ENCODE results near the gene MCOLN1. TPM values are rescaled to one million over a fixed set of nuclear protein-coding genes. Genes with fewer than 3 reads are reported as not detected.

The MCOLN1 gene
- total and polyA plus RNA-seq, 2 experiments from 2014 or later, result 7.2 to 16.1 TPM

DNA sequence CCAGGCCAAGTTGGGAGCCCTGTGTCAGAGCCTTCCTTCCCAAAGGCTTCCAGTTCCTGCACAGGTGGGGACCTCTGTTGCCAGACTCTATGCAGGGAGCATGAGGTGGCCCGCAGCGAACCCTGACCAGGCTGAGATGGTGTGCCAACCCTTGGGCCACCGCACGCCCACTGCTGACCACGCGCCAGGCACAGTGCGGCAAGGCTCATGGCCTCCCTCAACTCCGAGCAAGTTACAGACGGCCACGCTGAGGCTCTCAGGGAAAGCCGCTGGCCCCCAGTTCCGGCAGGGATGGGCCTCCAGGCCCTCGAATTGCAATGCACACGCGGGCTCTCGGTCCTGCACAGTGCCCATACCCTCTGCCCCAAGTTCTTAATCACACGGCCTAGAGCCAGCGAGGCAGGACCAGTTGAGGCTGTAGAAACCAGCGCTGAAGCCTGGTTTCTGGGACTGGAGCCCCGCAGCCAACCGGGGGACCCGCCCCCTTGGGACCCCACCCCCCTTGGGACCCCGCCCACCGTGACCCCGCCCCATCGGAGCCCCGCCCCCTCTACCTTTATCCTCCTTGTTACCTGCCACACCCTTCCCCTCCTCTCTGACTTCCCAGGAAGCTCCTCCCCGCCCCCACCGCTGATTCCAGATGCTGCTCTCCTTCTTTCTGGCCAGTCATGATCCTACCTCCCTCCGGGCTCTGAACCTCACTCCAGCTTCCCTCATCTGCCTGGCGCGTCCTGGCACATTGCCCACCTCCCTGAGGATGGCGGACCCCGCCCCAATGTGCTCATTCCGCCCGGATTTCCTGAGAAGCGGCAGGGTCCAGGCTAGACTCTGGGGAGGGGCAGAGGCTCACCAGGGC lies 39.6 kb upstream of the MCOLN1 start:
- peak overlapping the region; percentile 74 for H3K4me3 Mint-ChIP-seq
- no peaks in the 10 kb centered on the region for H3F3A ChIP-seq (replicated peaks; ENCODE audit: low read depth)
- H3K27me3 Mint-ChIP-seq (ENCODE audit: insufficient read depth, low read depth, poor library complexity), result peaks cover 20% of the 10 kb centered on the region
- H3K4me1 ChIP-seq (ENCODE audit: insufficient read depth), result peaks cover 15% of the 10 kb centered on the region
- H2AFZ ChIP-seq, result peak overlapping the region; percentile 91; the same call in 1 of the 2 replicates
- H3K27ac ChIP-seq (ENCODE audit: low read depth), result peak overlapping the region; percentile 89
- no peaks in the 10 kb centered on the region for H3K36me3 ChIP-seq (ENCODE audit: insufficient read depth)
- peak; percentile 97 for DNase-seq (ENCODE audit: low spot score)
- ATAC-seq, result peak; percentile 86
- peaks cover 3% of the 10 kb centered on the region; the same call in 1 of the 3 replicates for H3K36me3 Mint-ChIP-seq (ENCODE audit: low read depth)
- peak overlapping the region; percentile 99 for H3K27ac Mint-ChIP-seq
- peak overlapping the region; percentile 54 for H3K4me3 ChIP-seq
- H3K4me1 Mint-ChIP-seq, result peaks cover 17% of the 10 kb centered on the region
- H3K9me2 ChIP-seq (ENCODE audit: insufficient read depth), result no peaks in the 10 kb centered on the region
- no peaks in the 10 kb centered on the region for H4K20me1 ChIP-seq (replicated peaks; ENCODE audit: insufficient read depth)
- peak; percentile 81 for TF ChIP-seq POLR2AphosphoS5 (IDR thresholded peaks at IDR 0.05; ENCODE audit: low read depth)
- TF ChIP-seq CREB1 (CRISPR knock-in tag; IDR thresholded peaks at IDR 0.05; ENCODE audit: low read depth), result no peak
- TF ChIP-seq ZNF331 (CRISPR knock-in tag; IDR thresholded peaks at IDR 0.05; ENCODE audit: low read depth), result no peak
- no peak for TF ChIP-seq EZH2phosphoT487 (IDR thresholded peaks at IDR 0.05; ENCODE audit: unreplicated experiment)
- TF ChIP-seq, protein P1, sequence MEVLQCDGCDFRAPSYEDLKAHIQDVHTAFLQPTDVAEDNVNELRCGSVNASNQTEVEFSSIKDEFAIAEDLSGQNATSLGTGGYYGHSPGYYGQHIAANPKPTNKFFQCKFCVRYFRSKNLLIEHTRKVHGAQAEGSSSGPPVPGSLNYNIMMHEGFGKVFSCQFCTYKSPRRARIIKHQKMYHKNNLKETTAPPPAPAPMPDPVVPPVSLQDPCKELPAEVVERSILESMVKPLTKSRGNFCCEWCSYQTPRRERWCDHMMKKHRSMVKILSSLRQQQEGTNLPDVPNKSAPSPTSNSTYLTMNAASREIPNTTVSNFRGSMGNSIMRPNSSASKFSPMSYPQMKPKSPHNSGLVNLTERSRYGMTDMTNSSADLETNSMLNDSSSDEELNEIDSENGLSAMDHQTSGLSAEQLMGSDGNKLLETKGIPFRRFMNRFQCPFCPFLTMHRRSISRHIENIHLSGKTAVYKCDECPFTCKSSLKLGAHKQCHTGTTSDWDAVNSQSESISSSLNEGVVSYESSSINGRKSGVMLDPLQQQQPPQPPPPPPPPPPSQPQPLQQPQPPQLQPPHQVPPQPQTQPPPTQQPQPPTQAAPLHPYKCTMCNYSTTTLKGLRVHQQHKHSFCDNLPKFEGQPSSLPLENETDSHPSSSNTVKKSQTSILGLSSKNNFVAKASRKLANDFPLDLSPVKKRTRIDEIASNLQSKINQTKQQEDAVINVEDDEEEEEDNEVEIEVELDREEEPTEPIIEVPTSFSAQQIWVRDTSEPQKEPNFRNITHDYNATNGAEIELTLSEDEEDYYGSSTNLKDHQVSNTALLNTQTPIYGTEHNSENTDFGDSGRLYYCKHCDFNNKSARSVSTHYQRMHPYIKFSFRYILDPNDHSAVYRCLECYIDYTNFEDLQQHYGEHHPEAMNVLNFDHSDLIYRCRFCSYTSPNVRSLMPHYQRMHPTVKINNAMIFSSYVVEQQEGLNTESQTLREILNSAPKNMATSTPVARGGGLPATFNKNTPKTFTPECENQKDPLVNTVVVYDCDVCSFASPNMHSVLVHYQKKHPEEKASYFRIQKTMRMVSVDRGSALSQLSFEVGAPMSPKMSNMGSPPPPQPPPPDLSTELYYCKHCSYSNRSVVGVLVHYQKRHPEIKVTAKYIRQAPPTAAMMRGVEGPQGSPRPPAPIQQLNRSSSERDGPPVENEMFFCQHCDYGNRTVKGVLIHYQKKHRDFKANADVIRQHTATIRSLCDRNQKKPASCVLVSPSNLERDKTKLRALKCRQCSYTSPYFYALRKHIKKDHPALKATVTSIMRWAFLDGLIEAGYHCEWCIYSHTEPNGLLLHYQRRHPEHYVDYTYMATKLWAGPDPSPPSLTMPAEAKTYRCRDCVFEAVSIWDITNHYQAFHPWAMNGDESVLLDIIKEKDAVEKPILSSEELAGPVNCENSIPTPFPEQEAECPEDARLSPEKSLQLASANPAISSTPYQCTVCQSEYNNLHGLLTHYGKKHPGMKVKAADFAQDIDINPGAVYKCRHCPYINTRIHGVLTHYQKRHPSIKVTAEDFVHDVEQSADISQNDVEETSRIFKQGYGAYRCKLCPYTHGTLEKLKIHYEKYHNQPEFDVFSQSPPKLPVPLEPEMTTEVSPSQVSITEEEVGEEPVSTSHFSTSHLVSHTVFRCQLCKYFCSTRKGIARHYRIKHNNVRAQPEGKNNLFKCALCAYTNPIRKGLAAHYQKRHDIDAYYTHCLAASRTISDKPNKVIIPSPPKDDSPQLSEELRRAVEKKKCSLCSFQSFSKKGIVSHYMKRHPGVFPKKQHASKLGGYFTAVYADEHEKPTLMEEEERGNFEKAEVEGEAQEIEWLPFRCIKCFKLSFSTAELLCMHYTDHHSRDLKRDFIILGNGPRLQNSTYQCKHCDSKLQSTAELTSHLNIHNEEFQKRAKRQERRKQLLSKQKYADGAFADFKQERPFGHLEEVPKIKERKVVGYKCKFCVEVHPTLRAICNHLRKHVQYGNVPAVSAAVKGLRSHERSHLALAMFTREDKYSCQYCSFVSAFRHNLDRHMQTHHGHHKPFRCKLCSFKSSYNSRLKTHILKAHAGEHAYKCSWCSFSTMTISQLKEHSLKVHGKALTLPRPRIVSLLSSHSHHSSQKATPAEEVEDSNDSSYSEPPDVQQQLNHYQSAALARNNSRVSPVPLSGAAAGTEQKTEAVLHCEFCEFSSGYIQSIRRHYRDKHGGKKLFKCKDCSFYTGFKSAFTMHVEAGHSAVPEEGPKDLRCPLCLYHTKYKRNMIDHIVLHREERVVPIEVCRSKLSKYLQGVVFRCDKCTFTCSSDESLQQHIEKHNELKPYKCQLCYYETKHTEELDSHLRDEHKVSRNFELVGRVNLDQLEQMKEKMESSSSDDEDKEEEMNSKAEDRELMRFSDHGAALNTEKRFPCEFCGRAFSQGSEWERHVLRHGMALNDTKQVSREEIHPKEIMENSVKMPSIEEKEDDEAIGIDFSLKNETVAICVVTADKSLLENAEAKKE (CRISPR knock-in tag; IDR thresholded peaks at IDR 0.05), result no peak
- no peaks in the 10 kb centered on the region for H3K9me3 Mint-ChIP-seq
- no peaks in the 10 kb centered on the region for H3K79me2 ChIP-seq (replicated peaks; ENCODE audit: insufficient read depth)
- H3K27me3 ChIP-seq (ENCODE audit: insufficient read depth), result no peaks in the 10 kb centered on the region
- H3K4me2 ChIP-seq, result peak overlapping the region; percentile 78

Measured in GM23338 (cell line).